ENCODE measurements around the gene ARL4C.
A peak's percentile ranks its signal among the peaks of the same experiment; 100 is the strongest.

DNA sequence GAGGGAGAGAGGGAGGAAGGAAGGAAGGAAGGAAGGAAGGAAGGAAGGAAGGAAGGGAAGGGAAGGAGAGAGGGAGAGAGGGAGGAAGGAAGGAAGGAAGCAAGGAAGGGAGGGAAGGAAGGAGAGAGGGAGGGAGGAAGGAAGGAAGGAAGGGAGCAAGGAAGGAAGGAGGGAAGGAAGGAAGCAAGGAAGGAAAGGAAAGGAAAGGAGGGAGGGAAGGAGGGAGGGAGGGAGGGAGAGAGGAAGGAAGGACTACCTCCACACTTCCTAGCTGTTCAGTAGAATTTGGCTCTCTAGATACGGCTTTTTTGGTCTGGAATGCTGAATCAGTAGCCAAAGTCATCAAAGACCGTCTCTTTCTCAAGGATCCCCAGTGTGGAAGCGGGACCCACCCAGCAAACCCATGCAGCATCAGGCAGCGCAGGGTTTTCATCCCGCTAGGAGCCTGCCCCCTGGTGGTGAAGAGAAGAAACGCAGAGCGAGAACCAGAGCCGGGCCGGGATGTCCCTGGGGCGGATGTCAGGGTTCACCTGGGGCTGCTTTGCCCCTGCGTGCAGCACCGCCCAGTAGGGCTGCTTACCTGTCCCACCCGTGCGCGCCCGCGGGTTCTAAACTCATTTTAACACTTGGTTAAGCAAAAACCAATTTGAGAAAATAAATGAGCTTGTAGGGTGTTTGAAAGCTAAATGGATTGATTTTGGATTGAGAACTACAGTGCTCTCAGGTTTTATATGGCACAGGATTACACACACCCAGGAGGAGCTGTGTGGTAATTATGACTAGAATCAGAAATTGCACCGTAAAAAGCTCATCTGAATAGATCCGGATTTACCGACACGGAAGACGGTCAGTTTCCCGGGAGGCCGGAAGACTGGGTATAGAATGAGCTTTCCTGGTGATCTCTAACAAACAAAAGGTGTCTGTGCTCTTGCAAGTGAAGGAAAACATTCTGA lies 48.1 kb upstream of the ARL4C start:
- TF ChIP-seq EZH2 (IDR thresholded peaks at IDR 0.05; ENCODE audit: low read depth, low read length, severe bottlenecking), result no peak
- no peak for TF ChIP-seq CBX5 (IDR thresholded peaks at IDR 0.05; ENCODE audit: low read depth, low read length)
- TF ChIP-seq, protein P1, sequence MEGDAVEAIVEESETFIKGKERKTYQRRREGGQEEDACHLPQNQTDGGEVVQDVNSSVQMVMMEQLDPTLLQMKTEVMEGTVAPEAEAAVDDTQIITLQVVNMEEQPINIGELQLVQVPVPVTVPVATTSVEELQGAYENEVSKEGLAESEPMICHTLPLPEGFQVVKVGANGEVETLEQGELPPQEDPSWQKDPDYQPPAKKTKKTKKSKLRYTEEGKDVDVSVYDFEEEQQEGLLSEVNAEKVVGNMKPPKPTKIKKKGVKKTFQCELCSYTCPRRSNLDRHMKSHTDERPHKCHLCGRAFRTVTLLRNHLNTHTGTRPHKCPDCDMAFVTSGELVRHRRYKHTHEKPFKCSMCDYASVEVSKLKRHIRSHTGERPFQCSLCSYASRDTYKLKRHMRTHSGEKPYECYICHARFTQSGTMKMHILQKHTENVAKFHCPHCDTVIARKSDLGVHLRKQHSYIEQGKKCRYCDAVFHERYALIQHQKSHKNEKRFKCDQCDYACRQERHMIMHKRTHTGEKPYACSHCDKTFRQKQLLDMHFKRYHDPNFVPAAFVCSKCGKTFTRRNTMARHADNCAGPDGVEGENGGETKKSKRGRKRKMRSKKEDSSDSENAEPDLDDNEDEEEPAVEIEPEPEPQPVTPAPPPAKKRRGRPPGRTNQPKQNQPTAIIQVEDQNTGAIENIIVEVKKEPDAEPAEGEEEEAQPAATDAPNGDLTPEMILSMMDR (IDR thresholded peaks at IDR 0.05; ENCODE audit: control extremely low read depth in 1 of 3, insufficient read depth in 1 of 3, low read depth in 1 of 3, low read length in 3 of 3), result peak; percentile 77 to 92 (median 87)
- TF ChIP-seq, protein P2, sequence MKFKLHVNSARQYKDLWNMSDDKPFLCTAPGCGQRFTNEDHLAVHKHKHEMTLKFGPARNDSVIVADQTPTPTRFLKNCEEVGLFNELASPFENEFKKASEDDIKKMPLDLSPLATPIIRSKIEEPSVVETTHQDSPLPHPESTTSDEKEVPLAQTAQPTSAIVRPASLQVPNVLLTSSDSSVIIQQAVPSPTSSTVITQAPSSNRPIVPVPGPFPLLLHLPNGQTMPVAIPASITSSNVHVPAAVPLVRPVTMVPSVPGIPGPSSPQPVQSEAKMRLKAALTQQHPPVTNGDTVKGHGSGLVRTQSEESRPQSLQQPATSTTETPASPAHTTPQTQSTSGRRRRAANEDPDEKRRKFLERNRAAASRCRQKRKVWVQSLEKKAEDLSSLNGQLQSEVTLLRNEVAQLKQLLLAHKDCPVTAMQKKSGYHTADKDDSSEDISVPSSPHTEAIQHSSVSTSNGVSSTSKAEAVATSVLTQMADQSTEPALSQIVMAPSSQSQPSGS (IDR thresholded peaks at IDR 0.05; ENCODE audit: low read length), result no peak
- no peak for TF ChIP-seq POLR2AphosphoS5 (IDR thresholded peaks at IDR 0.05; ENCODE audit: low read depth, low read length)
- no peak for TF ChIP-seq SUZ12 (IDR thresholded peaks at IDR 0.05; ENCODE audit: low read length)
- no peak for TF ChIP-seq POLR2A (IDR thresholded peaks at IDR 0.05; ENCODE audit: control extremely low read depth in 1 of 2, low read depth in 2 of 2, low read length in 2 of 2)
- TF ChIP-seq TBP (IDR thresholded peaks at IDR 0.05; ENCODE audit: low read depth, low read length), result no peak
- TF ChIP-seq, protein P3, sequence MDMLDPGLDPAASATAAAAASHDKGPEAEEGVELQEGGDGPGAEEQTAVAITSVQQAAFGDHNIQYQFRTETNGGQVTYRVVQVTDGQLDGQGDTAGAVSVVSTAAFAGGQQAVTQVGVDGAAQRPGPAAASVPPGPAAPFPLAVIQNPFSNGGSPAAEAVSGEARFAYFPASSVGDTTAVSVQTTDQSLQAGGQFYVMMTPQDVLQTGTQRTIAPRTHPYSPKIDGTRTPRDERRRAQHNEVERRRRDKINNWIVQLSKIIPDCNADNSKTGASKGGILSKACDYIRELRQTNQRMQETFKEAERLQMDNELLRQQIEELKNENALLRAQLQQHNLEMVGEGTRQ (IDR thresholded peaks at IDR 0.05; ENCODE audit: low read length), result no peak
- TF ChIP-seq, protein P4, sequence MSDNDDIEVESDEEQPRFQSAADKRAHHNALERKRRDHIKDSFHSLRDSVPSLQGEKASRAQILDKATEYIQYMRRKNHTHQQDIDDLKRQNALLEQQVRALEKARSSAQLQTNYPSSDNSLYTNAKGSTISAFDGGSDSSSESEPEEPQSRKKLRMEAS (IDR thresholded peaks at IDR 0.05), result 0 out of 2 replicates have a peak, but pooled peaks have one; percentile 52
